Vagina (tissue), 2 donors: ENCODE results near the gene RNASE7. TPM values are rescaled to one million over a fixed set of nuclear protein-coding genes. Genes with fewer than 3 reads are reported as not detected.

Experiments
- DNase-seq, 2 donors: peaks; one replicate each; pipeline ENCODE4 v3.0.0-alpha.2; 2017; ENCODE audit errors: extremely low spot score in 2 of 2
- H3K27ac ChIP-seq: fragments of 200-600 bp; sonication (generic); one replicate; pipeline ENCODE4 v1.5.1; 2019
- H3K27me3 ChIP-seq: fragments of 200-600 bp; sonication (generic); one replicate; pipeline ENCODE4 v1.5.1; 2019
- H3K36me3 ChIP-seq, 2 donors: fragments of 200-600 bp; sonication (generic); one replicate each; pipeline ENCODE4 v1.5.1; 2017 to 2019
- H3K4me1 ChIP-seq: fragments of 200-600 bp; sonication (generic); one replicate; pipeline ENCODE4 v1.5.1; 2019
- H3K4me3 ChIP-seq, 2 donors: fragments of 200-600 bp; sonication (generic); 1 replicate in 1 of 2; 2 replicates in 1 of 2; pipeline ENCODE4 v1.5.1; 2016 to 2019
- H3K9me3 ChIP-seq: fragments of 200-600 bp; sonication (generic); one replicate; pipeline ENCODE4 v1.5.1; 2019
- POLR2A ChIP-seq, 2 donors: fragments of 450-650 bp; IDR thresholded peaks; one replicate each; pipeline ENCODE4 v1.6.1; 2017; ENCODE audit warnings: antibody characterized with exemption in 2 of 2, mild to moderate bottlenecking in 2 of 2, moderate library complexity in 2 of 2
- POLR2AphosphoS5 ChIP-seq, 2 donors: sonication (generic); formaldehyde crosslinking; IDR thresholded peaks; one replicate each; pipeline ENCODE4 v1.9.0; 2017; ENCODE audit warnings: antibody characterized with exemption in 2 of 2, mild to moderate bottlenecking in 2 of 2, low read depth in 1 of 2; ENCODE audit not compliant: insufficient read depth in 1 of 2
- intact Hi-C: fragments of 100-400 bp; cut with DNase I; formaldehyde crosslinking; loops from one replicate; pipeline ENCODE4 v1.15.1; 2023
- total RNA-seq: library from RNA; depleted of rRNA; stranded (reverse); fragments of >200 nt; gene quantifications from one replicate; pipeline ENCODE4 v1.2.3, GENCODE V29; 2016
- TF ChIP-seq, protein P1 (sequence below), 3 experiments: fragments of 450-650 bp in 2 of 3; fragments of 200-600 bp in 1 of 3; sonication (generic) in 1 of 3; IDR thresholded peaks; one replicate each; pipeline ENCODE4 v1.5.1; 2017 to 2019; ENCODE audit warnings: antibody characterized with exemption in 3 of 3, mild to moderate bottlenecking in 2 of 3, moderate library complexity in 2 of 3

The RNASE7 gene
- total RNA-seq, 1 donor from 2014 or later: 18.2 TPM

DNA sequence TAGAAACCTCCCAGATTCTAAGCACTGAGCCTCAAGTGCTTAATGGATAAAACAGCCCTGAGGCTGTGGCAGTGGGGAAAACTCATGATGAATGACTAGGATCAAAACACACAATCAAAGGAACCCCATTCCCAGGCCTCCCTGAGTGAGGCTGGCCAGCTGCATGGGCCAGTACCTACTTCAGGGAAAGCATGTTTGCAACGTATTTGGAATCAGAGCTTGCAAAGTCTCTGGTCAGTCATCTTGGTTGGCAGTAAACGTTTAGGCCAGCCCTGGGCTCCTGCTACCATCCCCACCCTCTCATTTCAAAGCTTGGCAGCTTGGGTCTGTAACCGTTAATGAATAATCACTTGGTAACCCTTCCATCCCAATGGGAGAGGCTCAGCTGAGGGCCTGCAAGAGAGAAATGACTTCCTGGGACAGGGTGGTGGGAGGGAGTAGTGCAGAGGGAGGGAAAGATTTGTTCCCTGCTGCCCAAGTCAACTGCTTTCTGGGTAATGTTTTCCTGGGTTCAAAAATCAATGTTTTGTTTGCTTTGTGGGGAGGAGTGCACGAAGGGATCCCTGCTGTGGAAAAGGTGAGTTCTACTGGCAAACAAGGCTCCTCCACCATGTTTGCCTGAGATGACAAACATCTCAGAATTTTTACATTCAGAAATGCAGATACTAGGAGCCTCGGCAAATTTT, 13.4 kb downstream of the RNASE7 start:
- DNase-seq: no peak
- intact Hi-C loops: no loop called here
- Histone ChIP-seq H3K27me3 (no peaks in the 10 kb centered on the region), H3K4me3 (no peak overlapping the region), H3K36me3 (no peaks in the 10 kb centered on the region), H3K27ac (no peak overlapping the region), H3K9me3 (no peaks in the 10 kb centered on the region), H3K4me1 (no peaks in the 10 kb centered on the region)
- TF ChIP-seq, protein P1, sequence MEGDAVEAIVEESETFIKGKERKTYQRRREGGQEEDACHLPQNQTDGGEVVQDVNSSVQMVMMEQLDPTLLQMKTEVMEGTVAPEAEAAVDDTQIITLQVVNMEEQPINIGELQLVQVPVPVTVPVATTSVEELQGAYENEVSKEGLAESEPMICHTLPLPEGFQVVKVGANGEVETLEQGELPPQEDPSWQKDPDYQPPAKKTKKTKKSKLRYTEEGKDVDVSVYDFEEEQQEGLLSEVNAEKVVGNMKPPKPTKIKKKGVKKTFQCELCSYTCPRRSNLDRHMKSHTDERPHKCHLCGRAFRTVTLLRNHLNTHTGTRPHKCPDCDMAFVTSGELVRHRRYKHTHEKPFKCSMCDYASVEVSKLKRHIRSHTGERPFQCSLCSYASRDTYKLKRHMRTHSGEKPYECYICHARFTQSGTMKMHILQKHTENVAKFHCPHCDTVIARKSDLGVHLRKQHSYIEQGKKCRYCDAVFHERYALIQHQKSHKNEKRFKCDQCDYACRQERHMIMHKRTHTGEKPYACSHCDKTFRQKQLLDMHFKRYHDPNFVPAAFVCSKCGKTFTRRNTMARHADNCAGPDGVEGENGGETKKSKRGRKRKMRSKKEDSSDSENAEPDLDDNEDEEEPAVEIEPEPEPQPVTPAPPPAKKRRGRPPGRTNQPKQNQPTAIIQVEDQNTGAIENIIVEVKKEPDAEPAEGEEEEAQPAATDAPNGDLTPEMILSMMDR (IDR thresholded peaks at IDR 0.05): no peak

DNA sequence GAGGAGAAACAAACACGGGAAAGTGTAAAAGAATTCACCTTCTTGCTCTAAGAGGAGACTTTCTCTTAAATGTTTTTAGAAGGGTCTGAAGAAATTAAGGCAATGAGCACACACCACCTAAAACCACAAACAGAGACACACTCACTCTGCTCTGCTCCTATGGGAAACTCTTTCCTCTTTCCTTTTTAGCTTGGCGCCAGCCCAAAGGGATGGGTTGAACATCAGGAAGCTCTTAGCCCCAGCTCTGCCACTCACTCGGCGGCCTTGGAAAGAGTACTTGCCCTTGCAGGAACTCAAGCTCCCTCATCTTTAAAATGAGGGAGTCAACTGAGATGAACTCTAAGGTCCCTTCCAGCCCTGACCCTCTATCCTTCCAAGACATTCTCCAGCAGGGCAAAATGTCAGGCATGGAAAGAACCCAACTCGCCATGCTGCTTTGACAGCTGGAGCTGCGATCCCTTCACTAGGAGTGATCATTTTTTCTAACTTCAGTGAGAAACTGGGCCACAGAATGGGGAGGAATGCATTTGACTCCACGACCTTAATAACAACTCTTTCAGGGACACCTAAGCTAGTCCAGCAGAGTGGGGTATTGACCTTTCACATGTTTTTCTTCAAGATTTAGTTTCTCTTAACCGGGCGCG, 14.5 kb downstream of the RNASE7 start:
- Histone ChIP-seq H3K4me3 (no peak overlapping the region), H3K27ac (no peak overlapping the region), H3K36me3 (no peaks in the 10 kb centered on the region), H3K27me3 (no peaks in the 10 kb centered on the region), H3K4me1 (no peaks in the 10 kb centered on the region), H3K9me3 (no peaks in the 10 kb centered on the region)
- no peak for DNase-seq
- TF ChIP-seq, protein P1 (IDR thresholded peaks at IDR 0.05): no peak
- no peak for TF ChIP-seq POLR2AphosphoS5 (IDR thresholded peaks at IDR 0.05; ENCODE audit: insufficient read depth in 1 of 2, low read depth in 1 of 2)
- TF ChIP-seq POLR2A (IDR thresholded peaks at IDR 0.05): no peak
- intact Hi-C loops: no loop called here

DNA sequence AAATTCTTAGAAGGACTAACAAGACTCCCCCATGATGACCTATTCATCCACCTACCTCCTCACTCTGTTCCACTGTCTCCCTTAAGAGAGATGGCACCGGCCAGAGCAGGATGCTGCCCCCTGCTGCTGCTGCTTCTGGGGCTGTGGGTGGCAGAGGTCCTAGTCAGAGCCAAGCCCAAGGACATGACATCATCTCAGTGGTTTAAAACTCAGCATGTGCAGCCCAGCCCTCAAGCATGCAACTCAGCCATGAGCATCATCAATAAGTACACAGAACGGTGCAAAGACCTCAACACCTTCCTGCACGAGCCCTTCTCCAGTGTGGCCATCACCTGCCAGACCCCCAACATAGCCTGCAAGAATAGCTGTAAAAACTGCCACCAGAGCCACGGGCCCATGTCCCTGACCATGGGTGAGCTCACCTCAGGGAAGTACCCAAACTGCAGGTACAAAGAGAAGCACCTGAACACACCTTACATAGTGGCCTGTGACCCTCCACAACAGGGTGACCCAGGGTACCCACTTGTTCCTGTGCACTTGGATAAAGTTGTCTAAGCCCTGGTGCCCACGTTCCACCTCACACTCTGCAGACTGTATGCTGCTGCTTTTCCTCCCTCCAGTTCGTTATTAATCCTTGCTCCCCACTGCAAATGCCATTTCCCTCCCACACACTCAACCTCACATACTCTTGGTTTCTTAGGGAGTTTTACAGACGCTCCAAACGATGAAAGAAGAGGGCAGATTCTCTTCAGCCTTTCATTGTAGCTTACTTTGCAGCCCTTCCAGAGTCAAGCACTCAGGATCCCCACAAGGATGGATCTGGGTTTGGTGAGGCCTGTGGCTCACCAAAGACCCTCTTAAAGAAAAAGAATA, 15.9 kb downstream of the RNASE7 start, which contains the start of gene RNASE8:
Gene RNASE8 (plus strand): TSS at position 20 of the 873 bp plus-strand sequence. CDS start 71 bp downstream, at position 91.
- DNase-seq: no peak
- Histone ChIP-seq H3K36me3 (no peaks in the 10 kb centered on the region), H3K4me1 (no peaks in the 10 kb centered on the region), H3K27me3 (no peaks in the 10 kb centered on the region), H3K4me3 (no peak within 1 kb of the TSS), H3K27ac (no peak within 1 kb of the TSS), H3K9me3 (no peaks in the 10 kb centered on the region)
- intact Hi-C loops: no loop called here
- TF ChIP-seq POLR2A (IDR thresholded peaks at IDR 0.05) (no peak), POLR2AphosphoS5 (IDR thresholded peaks at IDR 0.05; ENCODE audit: insufficient read depth in 1 of 2, low read depth in 1 of 2) (no peak)
- TF ChIP-seq, protein P1 (IDR thresholded peaks at IDR 0.05): no peak

DNA sequence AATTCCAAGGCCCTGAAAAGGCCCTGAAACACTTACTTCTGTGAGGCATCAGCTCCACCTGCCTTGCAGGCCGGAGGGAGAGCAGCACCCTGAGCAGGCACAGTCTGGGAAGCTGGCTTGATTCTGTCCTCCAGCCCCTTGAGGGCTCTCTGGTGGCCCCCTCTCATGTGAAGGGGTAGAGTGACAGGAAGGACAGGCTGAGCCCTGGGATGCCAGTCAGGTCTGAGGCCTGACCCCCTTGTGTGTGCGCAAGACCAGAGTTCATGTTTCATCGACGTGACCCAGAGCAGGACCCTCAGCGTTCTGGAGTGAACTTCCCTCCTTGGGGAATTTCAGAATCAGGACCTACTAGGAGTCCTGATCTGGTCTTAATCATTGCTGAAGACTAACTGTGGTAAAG, 16.7 kb downstream of the RNASE7 start:
- Histone ChIP-seq H3K9me3 (no peaks in the 10 kb centered on the region), H3K27me3 (no peaks in the 10 kb centered on the region), H3K27ac (no peak overlapping the region), H3K36me3 (no peaks in the 10 kb centered on the region), H3K4me3 (no peak overlapping the region), H3K4me1 (no peaks in the 10 kb centered on the region)
- TF ChIP-seq POLR2A (IDR thresholded peaks at IDR 0.05) (no peak), POLR2AphosphoS5 (IDR thresholded peaks at IDR 0.05; ENCODE audit: insufficient read depth in 1 of 2, low read depth in 1 of 2) (no peak)
- TF ChIP-seq, protein P1 (IDR thresholded peaks at IDR 0.05): no peak
- no peak for DNase-seq
- intact Hi-C loops: no loop called here
